ENCODE results near the gene IFI6.

The IFI6 gene

DNA sequence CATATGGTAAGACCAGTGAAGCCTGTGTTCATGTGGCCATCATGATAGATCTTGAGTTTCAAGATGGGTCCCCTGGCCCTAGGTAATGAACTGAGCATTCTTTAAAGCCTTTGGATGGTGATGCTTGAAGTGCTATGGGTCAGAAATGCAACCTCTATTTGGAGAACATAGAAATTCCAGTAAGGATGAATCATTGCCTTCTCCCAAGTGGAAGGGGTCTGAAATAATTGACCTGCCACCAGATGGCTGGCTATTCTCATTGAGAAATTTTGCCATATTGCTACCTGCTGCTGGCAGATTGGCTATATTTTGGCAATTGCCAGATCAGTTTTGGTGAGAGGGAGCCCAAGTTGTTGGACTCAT lies 739 bp upstream of the IFI6 start:
- no peak for DNase-seq (ENCODE audit: low spot score)

DNA sequence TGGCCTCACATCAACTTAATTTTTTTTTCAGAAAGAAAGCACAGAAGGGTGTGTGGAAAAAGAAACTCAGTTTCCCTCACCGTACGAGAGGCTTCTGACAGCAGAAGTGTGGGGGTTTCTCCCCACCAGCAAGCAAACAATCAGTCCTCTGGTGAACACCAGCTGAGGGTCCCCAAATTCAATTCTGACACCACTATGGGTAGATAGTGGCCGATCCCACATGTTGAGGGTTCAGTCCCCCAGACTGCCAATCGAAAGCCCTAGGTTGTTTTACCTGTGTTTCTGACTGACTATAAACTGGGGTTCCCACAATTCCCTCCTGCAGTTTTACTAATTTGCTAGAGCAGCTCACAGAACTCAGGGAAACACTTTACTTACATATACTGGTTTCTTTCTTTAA lies 2.1 kb downstream of the IFI6 start:
- no peak for DNase-seq (ENCODE audit: low spot score)

DNA sequence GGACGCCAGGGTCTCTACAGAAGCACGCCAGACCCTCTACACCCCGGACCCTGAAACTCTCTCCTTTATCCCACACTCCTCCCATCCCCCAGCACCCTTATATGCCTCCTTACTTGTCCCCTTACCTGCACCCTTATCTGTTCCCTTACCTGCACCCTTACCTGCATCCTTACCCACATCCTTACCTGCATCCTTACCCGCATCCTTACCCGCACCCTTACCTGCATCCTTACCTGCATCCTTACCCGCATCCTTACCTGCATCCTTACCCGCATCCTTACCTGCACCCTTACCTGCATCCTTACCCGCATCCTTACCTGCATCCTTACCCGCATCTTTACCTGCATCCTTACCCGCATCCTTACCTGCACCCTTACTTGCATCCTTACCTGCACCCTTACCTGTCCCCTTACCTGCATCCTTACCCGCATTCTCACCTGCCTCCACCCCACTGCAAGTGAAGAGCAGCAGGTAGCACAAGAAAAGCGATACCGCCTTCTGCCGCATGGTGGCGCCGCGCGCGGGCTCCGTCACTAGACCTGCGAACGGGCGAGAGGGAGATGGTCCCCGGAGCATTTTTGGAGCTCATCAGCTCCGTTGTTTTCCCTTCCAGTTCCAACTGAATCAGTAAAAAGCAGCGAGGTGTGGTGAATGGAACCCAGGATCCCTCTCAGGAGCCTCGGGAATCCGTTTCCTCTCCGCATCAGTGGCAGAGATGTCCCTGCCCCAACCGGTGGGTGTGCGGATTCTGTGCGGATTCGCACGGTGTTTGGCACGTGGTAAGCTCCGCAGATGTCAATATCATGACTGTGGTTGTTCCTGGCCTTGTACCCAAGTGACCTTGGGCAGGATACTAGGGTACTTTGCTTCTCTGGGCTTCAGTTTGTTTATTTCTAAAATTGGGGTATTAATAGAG lies 2.9 kb downstream of the IFI6 start:
- DNase-seq (ENCODE audit: low spot score) = peak; percentile 84

DNA sequence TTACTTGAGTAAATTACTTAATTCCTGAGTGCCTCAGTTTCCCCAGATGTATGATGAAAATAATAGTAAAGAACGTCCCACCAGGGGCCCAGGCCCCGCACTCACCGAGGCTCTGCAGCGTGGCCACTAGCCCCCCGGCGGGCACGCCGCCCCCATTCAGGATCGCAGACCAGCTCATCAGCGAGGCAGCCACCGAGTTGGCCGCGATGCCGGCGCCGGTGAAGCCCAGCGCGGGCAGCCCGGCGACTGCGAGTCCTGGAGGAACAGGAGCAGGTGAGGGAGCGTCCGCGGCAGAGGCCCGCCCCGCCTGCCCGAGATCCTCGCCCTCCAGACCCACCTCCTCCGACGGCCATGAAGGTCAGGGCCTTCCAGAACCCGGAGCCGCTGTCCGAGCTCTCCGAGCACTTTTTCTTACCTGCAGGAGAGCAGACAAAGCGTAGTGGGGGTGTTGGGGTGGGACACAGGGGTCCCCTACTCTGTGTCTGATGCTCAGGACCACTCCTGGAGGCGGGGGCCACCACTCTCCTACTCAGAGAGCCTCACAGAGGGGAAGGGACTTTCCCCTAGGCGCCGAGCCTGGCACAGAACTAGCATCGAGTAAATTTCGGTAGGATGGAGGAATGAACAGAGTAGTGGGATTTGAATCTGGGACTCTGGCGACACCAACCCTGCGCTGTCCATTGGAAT lies 3.7 kb downstream of the IFI6 start:
- DNase-seq (ENCODE audit: low spot score) = no peak

DNA sequence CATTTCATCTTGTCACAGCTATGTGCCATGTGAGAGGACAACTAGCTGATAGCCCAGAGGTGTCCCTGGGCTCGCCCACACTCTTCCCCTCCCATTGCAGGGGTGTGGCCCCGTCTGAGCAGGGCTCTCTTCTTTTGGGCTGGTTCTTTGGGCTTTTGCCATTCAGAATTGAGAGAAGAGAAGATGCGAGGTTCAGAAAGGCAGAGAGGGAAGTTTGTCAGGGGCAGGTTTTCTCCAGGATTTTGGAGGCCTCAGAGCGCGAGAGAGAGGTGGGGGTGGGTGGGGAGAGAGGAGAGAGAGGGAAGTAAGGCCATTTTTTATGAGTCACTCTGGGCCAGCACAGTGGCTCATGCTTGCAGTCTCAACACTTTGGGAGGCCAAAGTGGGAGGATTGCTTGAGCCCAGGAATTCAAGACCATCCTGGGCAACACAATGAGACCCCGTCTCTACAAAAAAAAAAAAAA lies 5.2 kb downstream of the IFI6 start:
- no peak for DNase-seq (ENCODE audit: low spot score)

DNA sequence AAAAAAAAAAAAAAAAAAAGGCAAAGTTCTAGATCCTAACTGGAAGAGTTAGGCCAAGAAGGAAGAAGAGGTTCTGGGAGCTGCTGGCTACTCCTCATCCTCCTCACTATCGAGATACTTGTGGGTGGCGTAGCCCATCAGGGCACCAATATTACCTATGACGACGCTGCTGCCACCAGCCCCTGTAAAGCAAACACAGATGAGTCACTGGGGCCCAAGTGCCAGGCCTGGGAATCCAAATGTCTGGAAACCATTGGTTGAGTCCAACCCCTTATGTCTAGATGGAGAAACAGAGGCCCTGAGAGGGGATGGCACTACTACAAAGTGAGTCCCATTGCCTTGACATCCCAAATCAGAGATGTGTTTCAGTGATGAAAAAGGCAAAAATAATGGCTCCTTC lies 5.7 kb downstream of the IFI6 start:
- DNase-seq (ENCODE audit: low spot score) = no peak

DNA sequence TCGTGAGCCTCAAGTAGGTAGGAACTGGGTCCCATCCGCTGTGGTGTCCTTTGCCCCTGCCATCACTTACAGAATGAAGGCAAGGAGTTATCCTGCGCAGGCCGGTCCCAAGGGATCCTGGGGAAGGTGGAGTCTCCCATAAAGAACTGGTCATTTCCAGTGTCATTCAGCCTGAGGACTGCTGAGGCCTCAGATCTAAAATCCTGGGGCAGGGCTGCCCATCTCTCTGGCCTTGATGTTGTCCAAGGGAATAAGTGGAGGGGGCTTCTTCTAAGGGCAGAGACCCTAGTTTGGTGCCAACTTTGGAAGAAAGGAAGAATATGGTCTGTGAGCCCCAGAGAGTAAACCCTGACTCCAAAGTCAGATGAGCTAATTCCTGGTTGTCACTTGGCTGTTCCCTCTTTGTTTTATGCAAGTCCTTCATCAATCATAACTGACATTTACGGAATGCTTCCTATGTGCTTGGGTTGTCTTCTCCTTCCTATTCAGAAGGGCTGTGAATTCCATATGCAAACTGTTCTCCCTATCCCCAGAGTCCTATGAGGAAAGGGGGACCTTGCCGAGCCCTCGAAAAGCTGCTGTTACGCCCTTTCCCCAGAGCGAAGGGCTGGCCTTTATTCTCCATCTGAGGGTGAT lies 6.9 kb downstream of the IFI6 start:
- no peak for DNase-seq (ENCODE audit: low spot score)

DNA sequence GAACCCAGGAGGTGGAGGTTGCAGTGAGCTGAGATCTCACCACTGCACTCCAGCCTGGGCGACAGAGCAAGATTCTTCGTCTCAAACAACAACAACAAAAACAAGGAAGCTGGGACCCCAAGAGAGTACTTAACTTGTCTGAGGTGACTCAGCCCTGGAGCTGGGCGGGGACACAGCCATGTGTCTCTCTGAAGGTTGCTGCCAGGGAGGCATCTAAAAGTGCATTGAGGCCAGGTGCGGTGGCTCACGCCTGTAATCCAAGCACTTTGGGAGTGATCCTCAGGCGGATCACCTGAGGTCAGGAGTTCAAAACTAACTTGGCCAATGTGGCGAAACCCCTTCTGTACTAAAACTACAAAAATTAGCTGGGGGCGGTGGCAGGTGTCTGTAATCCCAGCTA lies 7.7 kb downstream of the IFI6 start:
- no peak for DNase-seq (ENCODE audit: low spot score)

DNA sequence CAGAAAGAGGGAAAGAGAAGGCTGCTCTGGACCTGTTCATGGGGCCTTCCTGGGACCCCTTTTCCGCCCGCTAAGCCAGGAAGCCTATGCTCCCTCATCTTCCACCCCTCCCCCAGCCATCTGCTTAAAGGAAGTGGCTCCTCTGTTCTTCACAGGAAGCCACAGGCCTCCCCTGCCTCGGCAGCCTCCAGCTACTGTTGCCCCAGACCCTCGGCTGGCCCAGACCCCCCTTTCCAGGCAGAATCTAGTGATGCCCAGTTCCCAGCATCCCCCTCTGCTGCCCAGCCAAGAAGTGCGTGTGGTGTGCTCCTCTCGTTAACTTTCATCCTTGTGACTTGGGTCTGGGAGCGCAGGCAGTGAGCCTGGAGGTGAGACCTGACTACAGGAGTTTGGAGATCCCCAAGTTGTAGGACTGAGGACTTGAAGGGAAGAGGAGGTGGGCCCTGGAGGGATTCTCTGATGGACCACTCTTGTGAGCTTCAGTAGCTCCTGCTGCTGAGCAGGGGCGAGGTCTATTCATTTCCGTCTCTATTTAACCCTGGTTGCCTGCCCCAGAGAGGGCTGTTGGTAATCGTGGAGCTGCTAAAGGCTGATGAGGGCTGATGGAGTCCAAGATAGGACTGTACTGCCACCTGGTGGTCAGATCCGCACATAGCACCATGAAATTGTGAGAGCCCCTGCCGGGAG lies 9.1 kb downstream of the IFI6 start:
- DNase-seq (ENCODE audit: low spot score) = peak; percentile 73

DNA sequence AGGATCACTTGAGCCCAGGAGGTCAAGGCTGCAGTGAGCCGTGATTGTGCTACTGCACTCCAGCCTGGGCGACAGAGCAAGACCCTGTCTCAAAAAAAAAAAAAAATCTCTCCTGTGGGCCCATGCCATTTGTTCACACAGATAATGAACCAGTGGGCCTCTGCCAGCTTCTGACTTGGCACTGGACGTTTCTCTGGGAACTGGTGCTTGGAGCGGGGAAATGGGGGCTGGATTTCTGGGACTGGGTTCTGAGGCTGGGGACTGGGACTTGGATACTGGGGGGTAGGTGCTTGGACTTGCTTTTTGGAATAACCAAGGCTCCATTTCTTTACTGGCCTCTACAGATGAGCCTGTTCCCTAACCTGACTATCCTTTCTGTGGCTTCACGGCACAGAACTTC lies 9.7 kb downstream of the IFI6 start:
- no peak for DNase-seq (ENCODE audit: low spot score)

DNA sequence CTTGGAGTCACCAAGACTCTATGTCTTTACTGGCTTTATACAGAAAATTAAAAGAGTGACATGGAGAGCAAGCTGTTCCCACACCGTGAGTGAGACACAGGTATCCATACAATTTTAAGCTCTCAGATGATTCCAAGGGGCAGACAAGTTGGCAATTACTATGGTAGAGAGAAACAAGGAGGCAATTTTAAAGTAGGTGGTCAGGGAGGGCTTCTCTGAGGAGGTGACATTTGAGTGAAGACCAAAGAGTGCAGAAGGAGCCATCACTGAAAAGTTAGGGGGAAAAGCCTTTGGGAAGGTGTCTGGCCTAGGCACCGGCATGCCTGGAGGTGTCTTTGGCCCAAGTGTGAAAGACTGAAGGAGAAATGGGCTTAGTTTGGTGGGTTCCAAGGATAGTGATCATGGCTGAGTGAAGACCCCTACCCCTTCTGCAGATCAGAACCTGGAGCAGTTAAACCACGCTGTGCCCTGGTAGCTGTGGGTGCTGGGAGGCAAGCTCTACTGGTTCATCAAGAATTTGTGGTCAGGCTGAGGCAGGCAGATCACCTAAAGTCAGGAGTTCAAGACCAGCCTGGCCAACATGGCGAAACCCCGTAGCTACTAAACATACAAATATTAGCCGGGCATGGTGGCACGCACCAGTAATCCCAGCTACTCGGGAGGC lies 10.4 kb downstream of the IFI6 start:
- no peak for DNase-seq (ENCODE audit: low spot score)

DNA sequence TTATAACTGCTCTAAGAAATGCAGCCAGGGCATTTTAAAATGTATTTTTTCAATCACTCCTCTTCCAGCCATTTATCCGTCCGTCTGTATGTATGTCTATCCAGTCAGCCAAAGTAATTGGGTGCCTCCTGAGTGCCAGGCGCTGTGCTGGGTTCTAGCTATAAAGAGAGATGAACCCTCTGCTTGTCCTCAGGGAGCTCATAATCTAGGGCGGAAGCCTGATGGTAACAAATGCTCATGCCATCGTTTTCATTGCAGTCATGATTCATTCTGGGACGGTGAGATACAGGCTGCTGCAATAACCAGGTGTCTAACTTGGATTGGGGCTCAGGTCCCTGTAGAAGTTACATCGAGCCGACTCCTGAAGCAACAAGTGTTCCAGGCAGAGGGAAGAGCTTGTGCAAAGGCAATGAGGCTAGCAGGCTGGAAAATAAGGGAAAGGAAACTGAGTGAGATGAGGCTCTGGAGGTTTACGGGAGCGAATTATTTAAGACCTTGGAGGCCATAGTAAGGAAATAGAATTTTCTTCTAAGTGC lies 11.6 kb downstream of the IFI6 start:
- DNase-seq (ENCODE audit: low spot score) = no peak

DNA sequence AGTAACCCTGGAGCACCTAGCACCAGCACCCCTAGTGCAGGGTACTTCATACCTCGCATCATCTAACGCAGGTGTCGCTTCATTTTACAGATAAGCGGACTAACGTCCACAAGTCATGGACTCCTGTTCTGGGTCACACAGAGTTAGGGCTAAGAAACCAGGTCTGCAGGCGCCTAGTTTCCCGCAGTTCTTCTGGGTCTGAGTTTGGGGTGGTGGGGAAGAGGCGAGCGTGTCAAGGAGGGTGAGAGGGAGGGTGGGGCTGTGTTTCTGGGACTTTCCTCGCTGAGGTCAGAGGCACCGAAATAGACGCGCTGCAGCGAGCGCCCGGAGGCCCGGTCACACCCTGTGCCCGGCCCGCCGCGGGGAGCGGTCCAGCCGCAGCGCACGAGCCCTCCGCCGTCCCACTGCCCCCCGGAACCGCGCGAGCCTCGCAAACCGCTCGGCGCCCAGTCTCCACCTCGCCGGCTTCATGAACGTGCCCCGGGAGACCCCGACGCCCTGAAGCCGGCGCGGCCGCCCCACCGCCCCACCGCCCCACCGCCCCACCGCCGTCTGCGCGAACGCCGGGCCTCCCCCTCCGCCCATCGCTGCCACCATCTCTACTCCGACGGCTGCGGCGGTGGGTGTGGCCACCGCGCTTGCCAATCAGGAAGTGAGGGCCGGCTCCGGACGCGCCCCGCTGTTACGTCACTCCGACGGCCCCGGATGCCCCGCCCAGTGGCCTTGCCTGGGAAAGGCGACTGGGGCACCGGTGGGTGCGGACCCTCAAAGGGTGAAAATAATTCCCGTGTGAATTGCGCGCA lies 12.3 kb downstream of the IFI6 start:
- peak; percentile 93 for DNase-seq (ENCODE audit: low spot score)

DNA sequence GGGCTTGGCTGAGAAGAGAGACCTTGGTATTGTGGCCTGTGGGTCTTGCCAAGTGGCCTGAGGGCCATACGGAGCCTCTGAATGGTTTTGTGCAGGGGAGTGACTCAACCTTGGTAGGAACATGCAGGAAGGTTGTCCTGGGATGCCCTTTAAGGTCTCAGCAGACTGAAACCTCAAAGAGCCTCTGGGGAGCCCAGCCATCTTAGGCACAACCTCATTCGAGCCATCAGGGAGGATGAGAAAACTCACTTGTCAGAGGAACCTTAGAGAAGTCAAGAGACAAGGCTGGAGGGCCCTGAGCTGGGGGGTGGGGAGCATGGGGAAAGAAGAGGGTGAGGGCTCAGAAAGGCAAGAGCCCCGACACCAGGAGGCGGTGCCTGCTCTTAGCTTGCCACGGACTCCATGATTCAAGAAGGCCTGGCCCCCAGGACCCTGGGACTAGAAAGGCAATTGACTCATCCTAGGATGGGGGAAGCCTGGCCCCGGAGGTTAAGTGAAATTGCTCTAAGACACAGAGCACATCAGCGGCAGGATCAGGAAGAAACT lies 13.0 kb downstream of the IFI6 start:
- DNase-seq (ENCODE audit: low spot score) = no peak

DNA sequence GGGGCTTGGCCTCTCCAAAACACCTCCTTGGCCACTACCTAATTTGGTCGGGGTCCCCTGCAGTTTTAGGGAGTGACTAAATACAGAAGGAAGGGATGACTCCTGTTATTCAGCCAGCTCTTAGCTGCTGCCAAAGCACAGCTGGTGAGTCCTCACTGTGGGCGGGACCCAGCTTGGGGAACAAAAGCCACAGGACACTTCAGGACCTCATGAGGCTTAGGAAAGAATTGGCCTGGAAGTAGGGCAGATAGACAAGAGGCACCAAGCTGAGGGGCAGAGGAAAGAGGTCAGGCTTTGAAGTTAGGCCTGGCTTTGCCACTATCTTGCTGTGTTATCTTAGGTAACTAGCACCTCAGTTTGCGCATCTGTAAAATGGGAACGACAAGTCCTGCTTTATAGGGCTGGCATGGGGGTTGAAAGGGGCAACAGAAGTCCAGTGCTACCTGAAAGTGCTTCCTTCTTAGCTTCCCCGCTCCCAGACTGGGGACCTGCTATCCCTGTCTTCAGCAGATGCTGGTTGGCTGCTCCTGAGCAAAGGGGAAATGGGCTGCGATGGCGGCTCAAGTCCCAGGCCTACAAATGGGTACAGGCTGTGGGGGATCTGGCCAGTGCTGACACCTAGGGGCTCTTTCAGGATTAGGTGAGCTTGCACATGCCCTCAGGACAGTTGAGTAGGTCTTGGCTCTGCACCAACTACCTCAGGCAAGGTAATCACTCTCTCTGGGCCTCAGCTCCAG lies 15.7 kb downstream of the IFI6 start:
- DNase-seq (ENCODE audit: low spot score) = peak; percentile 60

DNA sequence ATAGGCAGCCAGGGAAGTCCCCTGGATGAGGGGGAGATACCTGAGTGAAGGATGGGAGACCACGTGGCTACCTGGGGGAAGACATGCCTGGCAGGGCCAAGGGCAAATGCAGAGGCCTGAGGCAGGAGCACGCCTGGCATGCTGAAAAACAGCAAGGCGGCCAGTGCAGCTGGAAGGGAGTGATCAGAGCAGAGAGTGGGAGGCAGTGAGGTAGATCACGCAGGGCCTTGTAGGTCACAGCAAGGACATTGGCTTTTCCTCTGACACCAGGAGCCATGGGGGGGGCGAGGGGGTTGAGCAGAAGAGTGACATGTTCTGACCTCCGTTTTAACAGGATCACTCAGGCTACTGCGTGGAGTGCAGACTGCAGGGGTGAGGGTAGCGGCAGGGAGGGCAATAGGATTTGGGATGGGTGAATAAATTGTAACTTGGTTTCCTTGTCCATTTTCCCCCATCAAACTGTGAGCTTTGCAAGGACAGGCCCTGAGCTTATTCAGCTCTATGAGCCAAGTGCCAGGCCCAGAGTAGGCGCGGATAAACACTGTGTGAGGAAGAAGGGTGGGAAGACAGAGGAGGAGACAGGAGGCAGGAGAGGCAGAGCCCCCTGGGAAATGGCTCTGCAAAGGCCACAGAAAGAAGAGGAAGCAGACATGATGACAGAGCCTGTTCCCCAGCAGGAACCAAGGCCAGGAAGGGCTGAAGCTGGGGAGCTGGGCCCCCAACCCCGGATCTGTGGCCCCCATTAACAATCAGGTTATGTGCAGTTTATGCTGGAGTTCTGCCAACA lies 16.6 kb downstream of the IFI6 start:
- no peak for DNase-seq (ENCODE audit: low spot score)

DNA sequence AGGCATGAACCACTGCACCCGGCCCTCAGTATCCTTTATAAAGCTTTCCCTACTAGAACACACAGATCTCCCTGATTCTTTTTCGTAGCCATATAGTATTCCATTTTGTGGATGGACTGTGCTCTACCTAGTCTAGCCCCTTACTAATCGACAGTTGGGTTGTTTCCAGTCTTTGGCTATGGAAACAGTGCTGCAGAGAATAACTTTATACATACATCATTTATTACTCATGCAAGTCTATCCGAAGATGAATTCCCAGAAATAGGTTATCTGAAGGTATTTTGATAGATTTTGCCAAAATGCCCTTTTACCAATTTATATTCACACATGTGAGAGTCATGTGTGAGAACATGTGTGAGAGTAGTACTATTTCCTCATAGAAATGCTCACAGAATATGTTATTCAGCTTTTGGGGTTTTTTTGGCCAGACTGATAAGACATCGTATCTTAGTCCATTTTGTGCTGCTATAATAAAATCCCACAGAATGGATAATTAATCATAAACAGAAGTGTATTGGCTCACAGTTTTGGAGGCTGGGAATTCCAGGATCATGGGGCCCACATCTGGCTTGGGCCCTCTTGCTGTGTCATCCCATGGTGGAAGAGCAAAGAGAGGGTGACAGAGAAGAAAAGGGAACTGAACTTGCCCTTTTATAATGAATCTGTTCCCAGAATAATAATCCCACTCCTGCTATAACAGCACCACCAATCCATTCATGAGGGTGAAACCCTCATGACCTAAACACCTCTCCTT lies 19.7 kb downstream of the IFI6 start:
- no peak for DNase-seq (ENCODE audit: low spot score)

DNA sequence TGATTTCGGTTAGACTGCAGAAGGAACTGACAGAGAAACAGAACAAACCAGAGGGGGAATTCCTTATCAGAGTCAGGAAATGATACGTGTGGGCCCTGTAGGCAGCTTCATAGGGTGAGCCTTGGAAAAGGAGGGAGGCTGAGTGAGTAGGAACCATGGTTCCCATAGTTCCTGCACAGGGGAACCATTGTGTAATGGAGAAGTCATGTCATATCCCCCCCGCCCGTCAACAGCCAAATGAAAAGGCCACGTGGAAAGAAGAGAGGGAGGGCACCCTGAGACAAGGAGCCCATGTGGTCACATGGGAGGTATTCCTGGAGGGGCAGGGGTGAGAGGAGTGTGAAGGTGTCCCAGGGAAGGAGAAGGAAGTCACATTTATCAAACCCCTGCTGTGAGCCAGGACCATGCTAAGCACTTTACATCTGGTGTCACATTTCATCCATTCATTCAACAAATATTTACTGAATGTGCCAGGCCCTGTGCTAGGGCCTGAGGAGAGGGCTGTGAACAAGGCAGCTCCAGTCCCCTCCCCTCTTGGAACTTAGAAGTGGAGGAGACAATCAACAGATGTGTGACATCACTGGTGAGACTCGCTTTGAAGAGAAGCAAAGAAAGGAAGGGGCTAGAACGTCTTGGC lies 21.3 kb downstream of the IFI6 start:
- DNase-seq (ENCODE audit: low spot score) = peak; percentile 58
